GM12892 (cell line): ENCODE results near the gene MAP2K6.

Source experiments
- POLR2A ChIP-seq: IDR thresholded peaks from 2 replicates; pipeline ENCODE4 v1.6.1; 2011; ENCODE audit warnings: low read depth, low read length, control low read depth
- TAF1 ChIP-seq: IDR thresholded peaks from 2 replicates; pipeline ENCODE4 v1.6.1; 2011; ENCODE audit warnings: low read depth, mild to moderate bottlenecking, control low read depth, low read length, borderline replicate concordance

- TF ChIP-seq TAF1 (no peak), POLR2A (no peak)
Observed at GRCh38 chr17:69423450-69423849, 9.0 kb downstream of the MAP2K6 start.
